Adipocyte (in vitro differentiated cells): ENCODE measurements around the gene LYPLAL1.

Experiments
- DNase-seq: peaks from one replicate; pipeline ENCODE4 v3.0.0-alpha.2; 2015; ENCODE audit warnings: low read depth
- H3K27me3 ChIP-seq: replicated peaks from 2 replicates; pipeline ENCODE4 v1.7.0; 2013; ENCODE audit warnings: mild to moderate bottlenecking, low read length, moderate library complexity; ENCODE audit not compliant: control insufficient read depth, insufficient read depth
- H3K36me3 ChIP-seq: 2 replicates; pipeline ENCODE4 v1.7.0; 2013; ENCODE audit warnings: low read length, mild to moderate bottlenecking, moderate library complexity; ENCODE audit not compliant: control insufficient read depth, insufficient read depth, severe bottlenecking
- H3K4me1 ChIP-seq: 2 replicates; pipeline ENCODE4 v1.7.0; 2013; ENCODE audit warnings: mild to moderate bottlenecking, low read length, moderate library complexity; ENCODE audit not compliant: control insufficient read depth, insufficient read depth
- H3K4me3 ChIP-seq: 2 replicates; pipeline ENCODE4 v1.7.0; 2013; ENCODE audit warnings: mild to moderate bottlenecking, low read length, moderate library complexity
- H3K9ac ChIP-seq: 2 replicates; pipeline ENCODE4 v1.7.0; 2013; ENCODE audit warnings: mild to moderate bottlenecking, low read length, moderate library complexity
- H3K9me3 ChIP-seq: 2 replicates; pipeline ENCODE4 v1.7.0; 2013; ENCODE audit warnings: mild to moderate bottlenecking, low read length, moderate library complexity; ENCODE audit not compliant: control insufficient read depth

The LYPLAL1 gene

DNA sequence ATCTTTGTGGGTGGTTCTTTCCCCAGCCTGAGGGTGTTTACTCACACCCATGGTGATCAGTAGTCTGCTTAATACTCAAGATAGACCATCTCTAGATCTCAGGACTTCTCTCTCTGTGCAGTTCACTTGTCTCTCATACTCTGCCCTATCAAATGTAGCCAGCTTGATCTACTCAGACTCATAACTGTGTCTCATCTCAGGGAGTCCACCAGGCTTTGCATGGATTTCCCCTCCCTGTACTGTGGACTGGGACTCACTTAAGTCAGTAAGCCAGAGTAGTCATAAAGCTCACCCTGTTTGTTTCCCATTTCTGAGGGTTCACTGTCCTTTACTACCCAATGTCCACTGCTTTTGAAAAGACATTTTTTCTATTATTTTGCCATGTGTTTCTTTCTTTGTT is 41.8 kb downstream of the LYPLAL1 start:
- Histone ChIP-seq H3K4me1 (no peaks in the 10 kb centered on the region), H3K4me3 (no peak overlapping the region), H3K36me3 (peaks cover 38% of the 10 kb centered on the region), H3K27me3 (no peaks in the 10 kb centered on the region), H3K9me3 (no peaks in the 10 kb centered on the region), H3K9ac (no peak overlapping the region)
- no peak for DNase-seq

DNA sequence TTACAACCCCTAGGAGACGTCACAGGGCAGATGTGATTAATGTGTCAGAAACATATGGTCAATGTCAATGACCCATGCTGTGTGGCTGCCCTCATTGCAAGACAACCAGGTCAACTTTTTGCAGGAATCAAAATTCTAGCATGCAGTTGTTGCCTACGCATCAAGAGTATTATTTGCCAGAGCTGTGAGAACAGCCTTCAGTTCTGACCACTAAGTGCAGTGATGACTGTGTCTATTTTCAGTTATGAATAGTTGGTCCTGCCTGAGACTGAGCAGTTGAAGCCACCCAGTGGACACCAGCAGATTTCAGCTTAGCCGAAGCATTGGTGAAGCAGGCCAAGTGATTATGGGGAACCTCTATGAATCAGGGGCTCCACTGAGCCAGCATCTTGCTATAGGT is 47.3 kb downstream of the LYPLAL1 start:
- Histone ChIP-seq H3K27me3 (no peaks in the 10 kb centered on the region), H3K9me3 (no peaks in the 10 kb centered on the region), H3K9ac (no peak overlapping the region), H3K4me1 (peaks cover 13% of the 10 kb centered on the region), H3K4me3 (no peak overlapping the region), H3K36me3 (peaks cover 18% of the 10 kb centered on the region)
- no peak for DNase-seq

DNA sequence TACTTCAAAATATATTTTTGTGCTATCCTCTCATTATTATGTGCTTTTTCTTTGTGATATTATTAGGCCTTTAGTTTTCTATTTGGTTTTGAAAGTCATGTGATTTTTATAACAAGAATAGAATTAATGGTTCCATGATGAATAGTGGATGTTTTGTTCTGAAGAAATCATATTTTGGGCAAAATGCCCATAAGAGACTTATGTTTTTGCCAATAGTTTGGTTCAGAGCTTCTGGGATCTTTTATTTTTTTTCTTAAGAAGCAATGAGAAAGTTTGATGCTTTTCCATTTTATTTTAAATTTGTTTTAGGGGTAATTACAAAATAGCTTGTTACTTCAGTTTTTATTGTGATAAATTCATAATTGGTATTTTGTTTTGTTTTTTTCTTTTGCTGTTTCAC is 49.8 kb downstream of the LYPLAL1 start:
- Histone ChIP-seq H3K27me3 (no peaks in the 10 kb centered on the region), H3K9ac (no peak overlapping the region), H3K4me3 (no peak overlapping the region), H3K4me1 (peaks cover 33% of the 10 kb centered on the region), H3K9me3 (no peaks in the 10 kb centered on the region), H3K36me3 (peaks cover 11% of the 10 kb centered on the region)
- no peak for DNase-seq

DNA sequence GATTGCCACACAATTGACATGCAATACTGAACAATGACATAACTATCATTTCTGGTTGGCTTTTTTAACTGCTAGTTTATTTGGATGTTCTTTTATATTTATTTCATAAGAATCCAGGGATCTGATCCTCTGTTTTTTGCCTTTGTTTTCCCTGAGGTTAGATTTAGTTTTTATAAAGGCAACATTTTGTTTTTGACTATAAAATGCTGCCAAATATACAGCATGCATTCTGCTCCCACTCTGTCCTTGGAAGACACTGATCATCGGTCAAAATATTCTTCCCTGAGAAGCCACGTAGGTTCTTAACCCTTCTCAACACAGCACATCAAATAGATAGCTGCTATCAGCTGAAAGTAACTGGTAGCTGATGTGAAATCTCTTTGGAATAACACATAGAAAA is 52.5 kb downstream of the LYPLAL1 start:
- Histone ChIP-seq H3K4me3 (no peak overlapping the region), H3K4me1 (peaks cover 33% of the 10 kb centered on the region), H3K27me3 (no peaks in the 10 kb centered on the region), H3K9ac (peak overlapping the region; percentile 38), H3K36me3 (peaks cover 6% of the 10 kb centered on the region), H3K9me3 (no peaks in the 10 kb centered on the region)
- no peak for DNase-seq

DNA sequence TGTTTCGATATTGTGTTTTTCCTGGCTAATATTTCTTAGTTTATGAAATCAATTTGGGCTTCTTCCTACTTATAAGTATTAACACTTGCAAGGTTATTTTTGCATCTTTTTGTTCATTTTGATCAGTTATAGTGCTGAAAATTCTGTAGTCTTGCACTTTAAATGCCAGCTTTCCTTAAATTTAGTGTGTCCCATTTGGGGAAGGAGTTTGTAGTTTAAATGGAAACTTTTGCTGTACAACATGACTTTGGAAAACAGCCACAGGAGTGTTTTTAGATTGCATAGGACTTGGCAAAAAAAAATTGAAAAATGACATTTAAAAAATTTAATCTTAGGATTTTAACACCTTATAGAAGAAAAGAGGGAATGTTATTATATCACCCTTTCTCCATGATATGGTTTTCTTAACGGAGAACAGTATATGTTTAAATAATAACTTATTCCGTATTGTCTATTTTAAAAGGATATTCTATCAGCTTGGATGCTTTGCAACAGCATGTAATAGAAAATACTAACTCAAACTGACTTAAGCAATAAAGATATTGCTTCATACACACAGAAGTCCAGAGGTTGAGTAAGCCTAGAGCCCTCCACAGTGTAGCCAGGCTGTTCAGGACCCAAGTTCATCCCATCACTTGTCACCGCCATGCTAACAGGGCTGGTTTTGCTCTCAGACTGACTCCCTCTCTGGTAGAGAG is 53.8 kb downstream of the LYPLAL1 start:
- no peaks in the 10 kb centered on the region for H3K27me3 ChIP-seq
- peak overlapping the region; percentile 11 for H3K9ac ChIP-seq
- H3K36me3 ChIP-seq = peaks cover 6% of the 10 kb centered on the region
- H3K4me1 ChIP-seq = peaks cover 33% of the 10 kb centered on the region
- H3K4me3 ChIP-seq = no peak overlapping the region
- no peaks in the 10 kb centered on the region for H3K9me3 ChIP-seq
- peak; percentile 67 for DNase-seq

DNA sequence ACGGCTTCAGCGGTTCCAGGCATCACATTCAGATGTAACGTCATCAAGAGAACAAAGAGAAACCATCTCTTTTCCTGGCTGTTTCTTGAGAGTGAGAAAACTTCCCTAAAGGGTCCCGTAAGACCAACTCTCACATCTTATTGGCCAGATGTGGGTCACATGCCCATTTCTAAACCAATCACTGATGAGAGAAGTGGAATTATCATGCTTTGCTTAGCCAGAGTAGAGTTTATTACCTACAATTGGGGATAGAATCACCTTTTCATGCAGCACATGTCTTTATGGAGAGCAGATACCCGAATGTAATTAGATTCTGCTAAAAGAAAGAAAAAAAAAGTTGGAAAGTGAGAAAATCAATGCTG is 54.4 kb downstream of the LYPLAL1 start:
- H3K4me3 ChIP-seq = no peak overlapping the region
- no peaks in the 10 kb centered on the region for H3K27me3 ChIP-seq
- peaks cover 31% of the 10 kb centered on the region for H3K4me1 ChIP-seq
- DNase-seq = no peak
- H3K36me3 ChIP-seq = peaks cover 6% of the 10 kb centered on the region
- H3K9ac ChIP-seq = no peak overlapping the region
- no peaks in the 10 kb centered on the region for H3K9me3 ChIP-seq

DNA sequence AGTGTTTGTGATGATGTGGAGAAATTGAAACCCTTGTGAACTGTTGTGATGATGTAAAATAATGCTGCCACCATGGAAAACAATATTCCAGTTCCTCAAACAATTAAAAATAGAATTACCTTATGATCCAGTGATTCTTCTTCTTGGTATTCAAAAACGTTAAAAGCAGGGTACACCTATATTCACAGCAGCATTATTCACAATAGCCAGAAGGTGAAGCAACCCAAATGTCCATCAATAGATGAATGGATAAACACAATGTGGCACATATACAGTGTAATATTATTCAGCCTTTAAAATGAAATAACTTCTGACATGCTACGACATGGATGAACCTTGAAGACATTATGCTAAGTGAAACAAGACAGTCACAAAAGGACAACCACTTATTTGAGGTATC is 59.2 kb downstream of the LYPLAL1 start:
- Histone ChIP-seq H3K9ac (no peak overlapping the region), H3K4me1 (peaks cover 3% of the 10 kb centered on the region), H3K36me3 (peaks cover 6% of the 10 kb centered on the region), H3K27me3 (no peaks in the 10 kb centered on the region), H3K4me3 (no peak overlapping the region), H3K9me3 (no peaks in the 10 kb centered on the region)
- no peak for DNase-seq

DNA sequence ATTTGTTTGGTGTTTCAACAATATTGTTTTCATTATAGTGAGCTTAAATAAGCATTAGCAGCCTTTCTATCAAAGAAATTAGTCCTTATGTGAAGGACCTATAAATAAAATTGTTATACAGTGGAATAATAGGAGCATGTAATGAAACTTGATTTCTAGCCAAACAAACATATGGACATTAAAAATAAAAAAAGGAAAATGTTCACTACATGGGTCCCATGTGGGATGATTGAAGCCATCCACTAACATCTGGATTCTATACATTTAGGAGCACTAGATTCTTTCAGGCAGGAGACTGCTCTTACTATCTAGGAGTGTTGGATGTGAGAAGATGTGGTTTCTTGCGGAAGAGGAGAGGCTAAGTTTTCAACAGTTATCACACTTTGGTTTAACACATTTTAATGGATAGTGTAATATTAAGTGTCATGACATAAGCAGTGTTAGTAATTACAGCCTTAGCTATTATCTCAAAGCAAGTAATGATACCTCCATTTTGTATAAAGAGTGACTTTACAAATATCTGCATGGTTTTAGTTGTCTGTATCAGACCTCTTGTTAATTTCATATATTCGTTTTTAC is 62.3 kb downstream of the LYPLAL1 start:
- H3K4me3 ChIP-seq = no peak overlapping the region
- no peak for DNase-seq
- no peaks in the 10 kb centered on the region for H3K27me3 ChIP-seq
- no peaks in the 10 kb centered on the region for H3K9me3 ChIP-seq
- H3K4me1 ChIP-seq = no peaks in the 10 kb centered on the region
- H3K9ac ChIP-seq = no peak overlapping the region
- no peaks in the 10 kb centered on the region for H3K36me3 ChIP-seq

DNA sequence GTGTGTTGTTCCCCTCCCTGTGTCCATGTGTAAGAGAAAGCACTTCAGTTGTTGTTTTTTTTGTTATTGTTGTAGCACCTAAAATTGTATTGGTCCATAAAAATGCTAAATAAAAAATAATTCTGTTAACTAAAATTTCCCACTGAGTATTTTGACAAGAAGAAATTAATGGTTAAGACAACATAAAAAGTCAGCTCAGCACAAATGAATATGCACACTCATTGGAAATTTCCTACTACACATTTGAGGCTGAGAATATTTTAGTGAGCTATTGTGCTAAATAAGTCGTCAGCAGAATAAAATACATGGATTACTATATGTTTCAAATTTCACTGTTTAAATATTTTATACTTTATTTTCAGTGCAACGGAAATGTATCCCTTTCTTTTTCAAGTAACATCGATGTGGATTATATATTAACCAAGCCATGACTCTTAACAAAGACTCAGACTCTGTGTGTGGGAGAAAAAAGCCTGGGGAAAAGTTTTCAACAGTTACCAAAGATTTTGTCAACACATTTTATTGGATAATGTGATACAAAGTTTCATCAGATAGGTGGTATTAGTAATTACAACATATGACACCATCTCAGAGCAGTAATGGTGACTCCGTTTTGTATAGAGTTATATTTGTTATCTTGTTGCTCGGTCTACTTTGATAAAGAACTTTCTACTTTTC is 63.4 kb downstream of the LYPLAL1 start:
- Histone ChIP-seq H3K4me3 (no peak overlapping the region), H3K9ac (no peak overlapping the region), H3K36me3 (no peaks in the 10 kb centered on the region), H3K27me3 (no peaks in the 10 kb centered on the region), H3K9me3 (no peaks in the 10 kb centered on the region), H3K4me1 (no peaks in the 10 kb centered on the region)
- DNase-seq = no peak

DNA sequence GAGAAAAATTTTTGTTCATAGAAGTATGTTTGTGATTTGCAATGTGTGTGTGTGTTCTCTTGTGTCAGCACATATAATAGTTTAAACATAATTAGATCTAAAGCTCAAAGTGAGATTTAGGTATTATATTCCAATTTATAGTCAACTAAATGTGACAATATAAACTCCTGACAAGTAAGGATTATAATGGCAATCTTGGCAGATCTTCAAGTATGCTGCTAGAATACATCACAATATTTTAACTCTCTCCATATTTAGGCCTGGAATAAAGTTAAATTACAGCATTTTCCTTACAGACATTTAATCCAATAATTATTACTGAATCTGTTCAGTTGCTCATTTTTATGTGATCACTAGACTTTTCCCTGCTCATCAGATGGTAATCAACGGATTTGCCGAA is 65.8 kb downstream of the LYPLAL1 start:
- no peaks in the 10 kb centered on the region for H3K9me3 ChIP-seq
- DNase-seq = peak; percentile 7
- no peaks in the 10 kb centered on the region for H3K27me3 ChIP-seq
- H3K4me1 ChIP-seq = no peaks in the 10 kb centered on the region
- no peaks in the 10 kb centered on the region for H3K36me3 ChIP-seq
- no peak overlapping the region for H3K4me3 ChIP-seq
- no peak overlapping the region for H3K9ac ChIP-seq

DNA sequence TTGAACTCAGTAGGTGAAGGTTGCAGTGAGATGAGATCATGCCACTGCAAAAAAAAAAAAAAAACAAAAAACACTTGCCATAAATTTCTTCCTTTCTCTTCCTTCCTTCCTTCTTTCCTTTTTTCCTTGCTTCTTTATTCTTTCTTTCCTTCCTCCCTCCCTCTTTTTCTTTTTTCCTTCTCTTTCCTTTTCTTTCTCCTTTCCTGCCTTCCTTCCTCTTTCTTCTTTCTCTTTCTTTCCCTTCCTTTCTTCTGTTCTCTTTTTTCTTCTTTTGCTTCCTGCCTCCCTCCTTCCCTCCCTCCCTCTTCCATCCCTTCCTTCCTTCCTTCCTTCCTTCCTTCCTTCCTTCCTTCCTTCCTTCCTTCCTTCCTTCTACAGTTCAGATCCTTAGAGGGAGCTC is 71.2 kb downstream of the LYPLAL1 start:
- H3K36me3 ChIP-seq = no peaks in the 10 kb centered on the region
- H3K4me3 ChIP-seq = no peak overlapping the region
- no peak overlapping the region for H3K9ac ChIP-seq
- no peaks in the 10 kb centered on the region for H3K4me1 ChIP-seq
- no peak for DNase-seq
- H3K9me3 ChIP-seq = no peaks in the 10 kb centered on the region
- H3K27me3 ChIP-seq = no peaks in the 10 kb centered on the region
